Measurements from ENCODE around the gene CCSER2.
A peak's percentile ranks its signal among the peaks of the same experiment; 100 is the strongest.
"Not testable (repeated sequence)": the region's sequence is repeated elsewhere in the genome, so short reads cannot be mapped to it uniquely, and the experiment has no call there.

CCSER2 gene

GRCh38 chr10:84397735-84398144 is 69.4 kb downstream of the CCSER2 start:
- no peak for DNase-seq

DNA sequence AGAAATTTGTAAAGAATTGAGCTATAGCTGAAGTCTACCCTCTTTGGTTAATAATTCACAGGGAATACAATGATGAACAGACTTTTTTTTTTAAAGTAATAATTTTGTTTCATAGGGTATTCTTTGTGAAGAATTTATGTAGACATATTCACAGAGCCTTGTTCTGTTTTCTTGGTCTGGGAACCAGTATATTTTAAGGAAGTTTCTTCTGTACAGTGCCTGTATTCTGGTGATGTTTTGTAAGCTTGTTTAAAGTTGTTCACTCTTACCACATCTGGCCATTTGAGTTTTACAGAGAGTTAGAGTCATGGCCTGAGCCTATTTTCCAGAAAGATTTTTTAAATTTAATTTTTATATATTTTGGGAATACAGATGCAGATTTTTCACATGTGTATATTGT is 70.3 kb downstream of the CCSER2 start:
- DNase-seq = no peak

DNA sequence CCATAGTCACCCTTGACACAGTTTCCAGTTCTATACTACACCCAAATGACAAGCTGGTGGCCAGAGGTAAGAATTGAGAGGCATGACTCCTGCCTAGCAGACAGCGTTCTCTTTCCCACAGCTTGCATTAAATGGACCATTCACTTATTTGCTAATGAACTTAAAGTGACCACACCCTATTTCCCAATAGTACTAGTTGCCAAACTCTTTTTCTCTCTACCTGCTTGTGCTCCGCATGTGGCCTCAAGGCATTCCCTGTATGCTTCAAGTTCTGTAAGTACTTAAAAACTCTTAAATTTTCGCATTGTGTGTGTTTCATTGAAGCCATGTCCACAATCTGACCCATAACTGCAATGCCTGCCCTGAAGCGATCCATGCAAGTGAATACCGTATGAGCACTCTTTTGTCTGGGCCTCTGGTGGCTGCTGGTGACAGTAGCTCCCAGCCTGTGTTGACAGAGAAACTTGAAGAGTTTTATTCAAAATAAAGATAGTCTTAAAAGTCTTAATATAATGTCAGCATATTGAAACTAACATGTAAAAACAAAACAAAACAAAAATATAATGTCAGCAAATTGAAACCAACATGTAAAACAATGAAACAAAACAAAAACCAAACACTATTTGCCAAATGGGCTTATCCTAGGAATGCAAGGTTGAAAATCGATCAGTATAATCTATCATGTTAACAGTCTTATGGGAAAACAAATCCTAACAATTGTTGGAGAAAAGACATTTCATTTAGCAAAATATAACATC is 73.6 kb downstream of the CCSER2 start:
- DNase-seq = no peak

DNA sequence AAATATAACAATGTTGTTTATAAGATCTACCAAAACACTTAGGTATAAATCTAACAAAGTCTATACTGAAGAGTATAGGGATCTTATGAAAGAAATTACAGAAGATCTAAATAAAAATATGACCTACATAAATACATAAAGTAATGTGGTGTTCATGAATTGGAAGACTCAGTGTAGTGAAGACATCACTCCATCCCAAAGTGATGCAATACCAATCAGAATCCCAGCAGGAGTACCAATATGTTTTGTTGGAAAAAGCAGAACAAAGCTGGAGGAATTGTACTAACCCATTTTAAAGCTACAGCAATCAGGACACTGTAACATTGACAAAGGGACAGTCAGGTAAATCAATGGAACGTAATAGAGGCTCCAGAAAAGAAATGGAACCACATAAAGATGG is 76.4 kb downstream of the CCSER2 start:
- no peak for DNase-seq

DNA sequence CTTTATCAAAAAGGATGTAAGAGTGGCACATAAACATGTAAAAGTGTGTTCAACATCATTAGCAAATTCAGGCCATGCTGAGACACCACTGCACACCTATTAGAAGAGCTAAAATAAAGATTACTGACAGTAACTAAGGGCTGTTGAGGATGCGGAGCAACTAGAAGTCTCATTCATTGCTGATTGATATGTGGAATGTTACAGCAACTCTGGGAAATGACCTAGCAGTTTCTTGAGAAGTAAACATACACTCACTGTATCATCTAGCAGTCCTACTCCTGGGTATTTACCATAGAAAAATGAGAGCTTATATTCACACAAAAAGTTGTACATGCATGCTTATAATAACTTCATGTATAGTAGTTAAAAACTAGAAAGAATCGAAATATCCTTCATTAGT is 77.3 kb downstream of the CCSER2 start:
- no peak for DNase-seq

GRCh38 chr10:84406561-84406960 is 78.2 kb downstream of the CCSER2 start:
- no peak for DNase-seq

GRCh38 chr10:84407388-84408049 is 79.1 kb downstream of the CCSER2 start:
- no peak for DNase-seq

DNA sequence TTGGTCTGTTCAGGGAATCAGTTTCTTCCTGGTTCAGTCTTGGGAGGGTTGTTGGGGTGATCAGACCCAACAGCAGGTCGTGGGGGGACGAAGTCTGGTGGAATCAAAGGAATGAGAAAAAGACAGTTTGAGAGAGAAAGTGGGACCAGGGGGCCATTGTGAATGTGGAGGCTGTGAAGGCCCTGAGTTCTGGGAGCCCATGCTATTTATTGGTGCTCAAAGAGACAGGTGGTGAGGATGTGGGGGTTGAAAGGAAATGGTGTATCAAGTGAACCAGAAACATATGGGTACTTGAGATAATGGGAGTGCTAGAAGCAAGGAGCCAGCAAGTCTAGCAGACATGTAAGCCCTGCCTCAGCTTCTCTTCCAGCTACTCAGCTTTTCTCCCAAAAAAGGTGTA is 84.1 kb downstream of the CCSER2 start:
- DNase-seq = no peak

- DNase-seq = not testable (repeated sequence)
Observed at GRCh38 chr10:84414110-84414509, 85.7 kb downstream of the CCSER2 start.

- DNase-seq = no peak
Observed at GRCh38 chr10:84415539-84416244, 87.3 kb downstream of the CCSER2 start.

- no peak for DNase-seq
Observed at GRCh38 chr10:84416245-84416555, 87.8 kb downstream of the CCSER2 start.

GRCh38 chr10:84423719-84424118 is 95.3 kb downstream of the CCSER2 start:
- DNase-seq = peak; percentile 20

DNA sequence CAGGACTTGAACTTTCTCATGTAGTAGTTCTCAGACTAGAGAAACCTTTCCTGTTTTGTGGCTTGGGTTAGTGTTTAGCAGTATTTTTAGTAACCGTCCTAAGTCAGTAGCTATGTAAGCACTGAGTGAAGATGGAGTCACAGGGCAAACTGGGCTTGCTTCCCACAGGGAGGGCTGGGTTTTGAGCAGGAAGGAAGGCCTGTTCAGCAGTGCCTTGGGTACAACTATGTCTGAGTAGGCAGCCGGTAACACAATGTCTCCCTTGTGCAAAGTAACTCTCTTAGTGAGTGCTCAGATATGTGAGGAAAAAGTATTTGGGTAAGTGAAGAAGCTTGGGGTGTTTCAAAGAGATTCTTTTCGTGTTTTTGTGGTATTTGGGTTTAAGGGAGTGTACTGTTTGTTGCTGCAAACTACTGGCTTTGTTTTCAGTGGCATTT is 96.4 kb downstream of the CCSER2 start:
- DNase-seq = peak; percentile 94

GRCh38 chr10:84427903-84428650 is 99.7 kb downstream of the CCSER2 start:
- no peak for DNase-seq

DNA sequence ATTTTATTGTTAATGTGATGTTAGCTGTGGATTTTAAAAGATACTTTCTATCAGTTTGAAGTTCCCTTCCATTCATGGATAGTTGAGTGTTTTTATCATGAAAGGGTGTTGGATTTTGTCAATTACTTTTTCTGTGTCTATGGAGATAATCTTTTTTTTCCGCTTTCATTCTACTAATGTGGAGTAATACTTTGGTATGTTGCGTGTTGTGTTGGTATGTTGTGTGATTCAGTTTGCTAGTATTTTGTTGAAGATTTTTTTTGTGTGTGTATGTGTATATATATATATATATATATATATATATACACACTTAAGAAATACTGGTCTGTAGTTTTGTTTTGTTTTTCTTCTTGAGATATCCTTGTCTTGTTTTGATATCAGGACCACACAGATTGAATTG is 100.3 kb downstream of the CCSER2 start:
- peak; percentile 19 for DNase-seq

DNA sequence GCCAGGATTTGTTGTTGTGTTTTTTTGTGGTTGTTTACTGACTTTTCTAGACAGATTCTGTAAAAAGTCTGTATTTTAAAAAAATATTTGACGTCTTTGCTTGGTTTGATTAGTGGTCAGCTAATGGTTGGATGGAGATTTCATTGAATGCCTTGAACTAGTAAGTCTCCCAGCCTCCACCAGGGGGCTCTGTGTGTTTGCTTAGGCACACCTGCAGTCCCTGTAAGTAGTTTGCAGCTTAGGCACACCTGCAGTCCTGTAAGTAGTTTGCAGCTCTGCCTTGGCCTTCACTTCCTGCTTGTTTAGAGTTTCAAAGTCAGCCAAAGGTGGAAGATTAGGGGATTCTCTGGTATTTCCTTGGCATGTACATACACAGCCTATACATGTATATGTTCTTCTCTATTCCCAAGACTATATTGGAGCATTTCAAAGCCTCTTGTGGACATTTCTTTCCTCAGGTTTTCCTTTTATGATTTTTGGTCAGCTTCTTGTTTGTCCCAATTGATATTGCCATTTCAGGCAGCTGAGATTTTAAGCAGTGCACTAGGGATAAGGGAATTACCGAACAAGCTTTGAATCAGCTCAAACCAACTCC is 101.6 kb downstream of the CCSER2 start:
- DNase-seq = peak; percentile 34

- DNase-seq = peak; percentile 30
Observed at GRCh38 chr10:84432891-84433290, 104.5 kb downstream of the CCSER2 start.

- no peak for DNase-seq
Observed at GRCh38 chr10:84440781-84441180, 112.4 kb downstream of the CCSER2 start.

DNA sequence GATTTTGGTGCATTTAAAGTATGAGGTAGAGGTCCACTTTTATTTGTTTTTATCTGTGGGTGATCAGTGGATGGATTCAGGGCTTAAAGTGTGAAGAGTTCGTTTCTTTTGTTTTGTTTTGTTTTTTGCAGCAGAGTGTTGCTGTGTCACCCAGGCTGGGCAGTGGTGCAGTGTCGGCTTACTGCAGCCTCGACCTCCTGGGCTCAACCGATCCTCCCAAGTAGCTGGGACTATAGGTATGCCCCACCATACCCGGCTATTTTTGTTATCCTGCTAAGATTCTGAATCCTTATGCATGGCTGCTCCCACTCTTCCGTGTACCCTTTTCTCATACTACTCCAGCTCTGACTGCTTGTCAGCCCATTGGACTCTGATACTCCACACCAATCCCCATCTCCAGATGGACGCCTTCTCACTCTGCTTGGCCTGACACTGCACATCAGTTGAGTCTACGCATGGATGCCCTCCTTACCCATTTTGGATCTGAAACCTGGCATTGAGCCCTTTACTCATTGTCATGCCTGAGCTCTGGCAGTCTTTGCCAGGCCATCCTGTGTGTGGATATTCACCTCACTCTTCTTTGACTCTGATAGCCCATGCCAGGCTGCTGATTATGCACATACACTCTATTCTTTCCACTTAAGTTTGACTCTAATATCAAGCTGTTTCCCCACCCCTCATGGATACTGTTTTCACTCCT is 119.5 kb downstream of the CCSER2 start:
- no peak for DNase-seq

- not testable (repeated sequence) for DNase-seq
Observed at GRCh38 chr10:84449351-84449750, 121.0 kb downstream of the CCSER2 start.

GRCh38 chr10:84452003-84452402 is 123.6 kb downstream of the CCSER2 start:
- DNase-seq = peak; percentile 4

GRCh38 chr10:84453303-84453702 is 124.9 kb downstream of the CCSER2 start:
- DNase-seq = no peak

Measured in fibroblast of skin of right biceps (primary cell).